Panc1 (cell line): ENCODE results near the gene BAHCC1. TPM values are rescaled to one million over a fixed set of nuclear protein-coding genes. Genes with fewer than 3 reads are reported as not detected.

Experiments used
- ATAC-seq: fragments of 200-7000 bp; cut with Tn5 transposase; 2 replicates; pipeline ENCODE4 v1.9.1; 2020; ENCODE audit warnings: mild to moderate bottlenecking, moderate library complexity
- BruUV-seq: library from RNA; stranded (reverse); fragments of 400-500 nt; replicated peaks from 2 replicates; lab custom pipeline; 2021; lab: Mats Ljungman, UMichigan
- CTCF ChIA-PET: fragments of 300-600 bp; sonication (Branson Sonifier 250); formaldehyde crosslinking; loops from one replicate; lab custom pipeline; 2022; ENCODE audit warnings: antibody characterized with exemption; lab: Charles Lee
- POLR2A ChIA-PET: fragments of 300-600 bp; sonication (Branson Sonifier 250); formaldehyde crosslinking; loops from one replicate; lab custom pipeline; 2022; ENCODE audit warnings: antibody characterized with exemption; lab: Charles Lee
- DNase-seq: peaks from one replicate; pipeline ENCODE4 v3.0.0-alpha.2; 2010; ENCODE audit warnings: low read depth, low spot score
- H3K27ac ChIP-seq: 2 replicates; pipeline ENCODE4 v1.5.1; 2011; ENCODE audit warnings: mild to moderate bottlenecking, low read length, inconsistent platforms
- H3K27me3 ChIP-seq: fragments of 200-500 bp; sonication (Bioruptor generic); 2 replicates; pipeline ENCODE4 v1.6.0; 2014; ENCODE audit warnings: low read length, inconsistent platforms; ENCODE audit not compliant: control insufficient read depth, insufficient read depth
- H3K36me3 ChIP-seq: fragments of 200-500 bp; sonication (Bioruptor generic); 2 replicates; pipeline ENCODE4 v1.5.1; 2014; ENCODE audit warnings: inconsistent platforms, mild to moderate bottlenecking, low read length, moderate library complexity; ENCODE audit not compliant: control insufficient read depth, insufficient read depth
- H3K4me1 ChIP-seq: 2 replicates; pipeline ENCODE4 v1.5.1; 2011; ENCODE audit warnings: inconsistent platforms, mild to moderate bottlenecking, low read length, moderate library complexity; ENCODE audit not compliant: control insufficient read depth, insufficient read depth
- H3K4me3 ChIP-seq, 2 experiments: 2 replicates each; pipeline ENCODE4 v1.5.1; 2011 to 2012; ENCODE audit warnings: low read depth in 2 of 2, low read length in 2 of 2, mild to moderate bottlenecking in 2 of 2, inconsistent platforms in 1 of 2, moderate library complexity in 1 of 2
- H3K9me3 ChIP-seq: fragments of 200-500 bp; sonication (Bioruptor generic); 2 replicates; pipeline ENCODE4 v1.5.1; 2014; ENCODE audit warnings: low read depth, mild to moderate bottlenecking, inconsistent platforms, low read length, moderate library complexity; ENCODE audit not compliant: control insufficient read depth, insufficient read depth
- CTCF ChIP-seq: fragments of 450-650 bp; IDR thresholded peaks from 2 replicates; pipeline ENCODE4 v1.5.1; 2017; ENCODE audit warnings: mild to moderate bottlenecking
- POLR2AphosphoS5 ChIP-seq: IDR thresholded peaks from 2 replicates; pipeline ENCODE4 v1.6.1; 2012; ENCODE audit warnings: mild to moderate bottlenecking, low read depth, low read length, moderate library complexity
- REST ChIP-seq, 2 experiments: IDR thresholded peaks; 2 replicates each; pipeline ENCODE4 v1.6.1; 2011 to 2012; ENCODE audit warnings: low read depth in 2 of 2, control low read depth in 1 of 2, low read length in 1 of 2, mild to moderate bottlenecking in 1 of 2, moderate library complexity in 1 of 2; ENCODE audit not compliant: insufficient read depth in 1 of 2
- SIN3A ChIP-seq: IDR thresholded peaks from 2 replicates; pipeline ENCODE4 v1.6.1; 2012; ENCODE audit warnings: low read depth, mild to moderate bottlenecking, low read length, moderate library complexity, borderline replicate concordance; ENCODE audit not compliant: insufficient read depth
- TCF7L2 ChIP-seq: IDR thresholded peaks from 2 replicates; pipeline ENCODE4 v1.6.1; 2011; ENCODE audit warnings: mild to moderate bottlenecking, low read depth, low read length, inconsistent platforms
- in situ Hi-C: cut with HindIII; loops from 2 replicates; pipeline ENCODE4 v1.10.0; 2016; ENCODE audit warnings: low sequenced_read_pairs, low pct_unique_long_range_greater_than_20kb
- intact Hi-C: fragments of 100-400 bp; cut with micrococcal nuclease; formaldehyde crosslinking; loops from one replicate; pipeline ENCODE4 v1.10.0; 2022; ENCODE audit not compliant: unreplicated experiment
- total RNA-seq: library from RNA; stranded (reverse); gene quantifications from one replicate; pipeline ENCODE4 v1.2.1, GENCODE V29; 2021; ENCODE audit not compliant: unreplicated experiment

BAHCC1 gene
- total RNA-seq, 1 experiment from 2014 or later, result 77.4 TPM

DNA sequence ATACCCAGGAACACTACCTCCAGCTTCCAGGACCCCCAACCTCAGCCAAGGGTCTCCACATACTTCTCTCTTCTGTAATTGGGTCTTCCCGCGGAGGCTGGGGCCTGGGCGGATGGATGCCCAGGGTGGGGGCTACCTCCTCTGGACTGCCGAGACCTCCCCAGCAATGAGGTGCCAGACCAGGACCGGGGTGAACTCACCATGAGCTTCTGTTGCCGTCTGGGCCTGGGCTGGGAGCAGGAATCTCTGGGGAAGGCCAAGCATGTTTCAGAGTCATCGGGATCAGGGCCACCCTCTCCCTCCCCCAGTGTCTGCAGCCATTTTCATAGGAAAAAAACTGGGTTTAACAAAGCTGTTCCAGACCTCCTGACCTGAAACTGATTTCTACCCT lies 10.3 kb upstream of the BAHCC1 start:
- in situ Hi-C loops, result no loop called here
- no peaks in the 10 kb centered on the region for H3K9me3 ChIP-seq
- no peaks in the 10 kb centered on the region for H3K27me3 ChIP-seq
- no TSS peak for BruUV-seq
- ChIA-PET CTCF (no interaction called here), POLR2A (interaction anchor here (1.1 kb wide), 1 partner anchor 10 kb away, joined by 4 read pairs; the partner anchor contains the start of gene BAHCC1)
- intact Hi-C loops, result no loop called here
- no peaks in the 10 kb centered on the region for H3K36me3 ChIP-seq
- ATAC-seq (no peak), DNase-seq (no peak)
- H3K4me1 ChIP-seq, result peaks cover 41% of the 10 kb centered on the region
- no peak for TF ChIP-seq TCF7L2
- no peak for TF ChIP-seq CTCF
- no peak for TF ChIP-seq POLR2AphosphoS5
- TF ChIP-seq REST (IDR thresholded peaks at IDR 0.05; ENCODE audit: insufficient read depth in 1 of 2, low read depth in 2 of 2, low read length in 1 of 2), result no peak
- TF ChIP-seq SIN3A, result no peak
- peak overlapping the region; percentile 91 for H3K27ac ChIP-seq
- no peak overlapping the region for H3K4me3 ChIP-seq

- CTCF ChIA-PET, result no interaction called here
- POLR2A ChIA-PET, result interaction anchor here (1.1 kb wide), 1 partner anchor 10 kb away, joined by 4 read pairs; the partner anchor contains the start of gene BAHCC1
Observed at GRCh38 chr17:81385320-81386111, 9.7 kb upstream of the BAHCC1 start.

DNA sequence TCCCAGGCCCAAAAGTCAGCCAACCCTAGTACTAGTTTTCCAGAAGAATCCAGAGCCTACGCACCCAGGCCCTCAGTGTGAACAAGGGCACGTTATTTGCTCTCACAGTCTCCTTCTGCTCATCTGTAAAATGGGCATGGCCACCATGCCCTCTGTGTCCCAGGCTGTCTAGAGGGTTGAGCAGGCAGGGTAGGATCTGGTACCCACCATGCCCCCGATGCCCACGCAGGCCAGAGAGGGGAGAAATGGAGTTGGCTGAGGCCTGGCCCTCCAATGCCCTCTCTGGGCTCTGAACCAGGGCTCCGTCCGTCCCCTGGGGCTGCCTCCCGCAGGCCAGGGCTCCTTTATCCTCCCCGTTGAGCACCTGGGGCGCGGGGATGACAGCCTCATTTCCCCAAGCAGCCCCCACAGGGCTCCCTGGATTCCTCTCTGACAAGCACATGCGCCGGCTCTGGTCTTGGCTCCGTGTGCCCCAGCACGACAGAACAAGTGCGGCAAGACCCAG lies 9.1 kb upstream of the BAHCC1 start:
- Histone ChIP-seq H3K27me3 (no peaks in the 10 kb centered on the region), H3K4me3 (peak overlapping the region; percentile 53 to 70), H3K9me3 (no peaks in the 10 kb centered on the region), H3K4me1 (peaks cover 54% of the 10 kb centered on the region), H3K27ac (peak overlapping the region; percentile 91), H3K36me3 (no peaks in the 10 kb centered on the region)
- TF ChIP-seq REST (IDR thresholded peaks at IDR 0.05; ENCODE audit: insufficient read depth in 1 of 2, low read depth in 2 of 2, low read length in 1 of 2) (no peak), POLR2AphosphoS5 (no peak), TCF7L2 (no peak), CTCF (no peak), SIN3A (no peak)
- ChIA-PET POLR2A (no interaction called here), CTCF (no interaction called here)
- no TSS peak for BruUV-seq
- DNase-seq, result no peak
- in situ Hi-C loops, result no loop called here
- ATAC-seq, result 0 out of 2 replicates have a peak, but pooled peaks have one; percentile 0
- intact Hi-C loops, result no loop called here

More at GRCh38 chr17:81385320-81386111, 9.7 kb upstream of the BAHCC1 start:
- no TSS peak for BruUV-seq
- no peak for DNase-seq
- H3K36me3 ChIP-seq, result no peaks in the 10 kb centered on the region
- H3K9me3 ChIP-seq, result no peaks in the 10 kb centered on the region
- H3K4me3 ChIP-seq, result no peak overlapping the region
- intact Hi-C loops, result no loop called here
- no peak for ATAC-seq
- TF ChIP-seq POLR2AphosphoS5, result no peak
- peaks cover 47% of the 10 kb centered on the region for H3K4me1 ChIP-seq
- in situ Hi-C loops, result no loop called here
- H3K27ac ChIP-seq, result peak overlapping the region; percentile 91
- H3K27me3 ChIP-seq, result no peaks in the 10 kb centered on the region
